NCI-H1436 treated with DMSO at 0.1 percent for 48 hours (cell line): ENCODE data around the gene KCNH6.

Source experiments
- DNase-seq: peaks from one replicate; lab custom pipeline; 2025; lab: John Stamatoyannopoulos, UW

Gene KCNH6

DNA sequence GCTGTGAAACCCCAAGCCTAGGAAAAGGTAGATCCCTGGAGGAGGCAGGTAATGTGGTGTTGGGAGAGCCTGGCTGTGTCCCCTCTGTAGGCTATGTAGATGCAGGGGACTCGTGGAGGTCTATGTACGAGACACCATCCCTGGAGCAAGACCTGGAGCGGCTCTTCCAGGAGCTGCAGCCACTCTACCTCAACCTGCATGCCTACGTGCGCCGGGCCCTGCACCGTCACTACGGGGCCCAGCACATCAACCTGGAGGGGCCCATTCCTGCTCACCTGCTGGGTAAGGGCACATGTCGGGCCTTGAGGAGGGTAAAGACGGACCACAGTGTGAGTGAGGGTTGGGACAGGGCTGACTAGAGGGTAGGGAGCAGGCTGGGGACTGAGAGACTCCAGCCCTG, 34.3 kb upstream of the KCNH6 start:
- no peak for DNase-seq

GRCh38 chr17:63489291-63489690, 33.9 kb upstream of the KCNH6 start:
- no peak for DNase-seq

DNA sequence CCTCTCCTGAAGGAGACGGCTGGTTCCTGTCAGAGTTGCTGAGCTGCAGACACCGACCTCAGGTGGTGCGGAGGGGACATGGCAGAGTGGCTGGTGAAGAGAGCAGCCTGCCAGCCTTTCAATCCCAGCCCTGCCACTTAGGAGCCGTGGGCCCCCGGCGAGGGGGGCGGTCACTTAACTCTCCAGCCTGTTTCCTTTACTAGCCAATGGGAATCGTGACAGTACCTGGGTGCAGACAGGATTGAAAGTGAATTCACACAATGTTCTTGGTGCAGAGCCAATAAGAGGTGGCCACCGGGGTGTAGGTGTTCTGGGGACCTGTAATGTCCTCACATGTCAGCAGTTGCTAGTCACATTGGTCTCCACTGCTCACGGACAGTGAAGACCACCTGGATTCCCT, 32.8 kb upstream of the KCNH6 start:
- no peak for DNase-seq

DNA sequence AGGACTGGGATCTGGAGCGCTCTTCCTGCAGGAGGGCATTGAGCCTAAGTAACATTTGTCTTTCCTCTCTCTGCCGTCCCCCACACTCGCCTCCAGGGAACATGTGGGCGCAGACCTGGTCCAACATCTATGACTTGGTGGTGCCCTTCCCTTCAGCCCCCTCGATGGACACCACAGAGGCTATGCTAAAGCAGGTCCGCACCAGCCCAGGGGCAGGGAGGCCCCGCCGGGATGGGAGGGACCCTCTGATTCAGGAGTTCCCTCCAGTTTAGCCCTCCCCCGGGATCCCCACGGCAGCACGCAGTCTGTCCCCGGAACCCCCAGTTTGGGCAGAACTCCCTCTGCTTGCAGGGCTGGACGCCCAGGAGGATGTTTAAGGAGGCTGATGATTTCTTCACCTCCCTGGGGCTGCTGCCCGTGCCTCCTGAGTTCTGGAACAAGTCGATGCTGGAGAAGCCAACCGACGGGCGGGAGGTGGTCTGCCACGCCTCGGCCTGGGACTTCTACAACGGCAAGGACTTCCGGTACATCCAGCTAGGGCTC, 32.2 kb upstream of the KCNH6 start:
- DNase-seq: no peak

DNA sequence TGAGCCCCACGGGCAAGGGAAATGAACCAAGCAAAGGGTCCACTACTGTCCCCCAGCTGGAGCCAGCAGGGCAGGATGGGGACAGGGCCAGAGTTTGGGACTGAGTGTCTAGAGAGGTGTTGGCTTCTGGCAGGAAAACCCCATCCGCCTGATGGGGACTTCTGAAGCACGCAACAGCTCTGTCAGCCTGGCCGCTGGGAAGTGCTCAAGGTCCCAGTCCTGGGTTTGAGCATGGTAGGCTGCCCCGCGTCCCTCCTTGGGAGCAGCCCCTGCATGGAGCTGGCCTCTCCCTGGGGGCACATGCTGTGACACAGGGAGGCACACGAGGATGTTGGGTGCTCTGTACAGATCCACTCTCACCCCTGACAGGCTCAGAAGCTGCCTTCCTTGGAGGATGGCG, 31.7 kb upstream of the KCNH6 start:
- DNase-seq: no peak

- no peak for DNase-seq
Observed at GRCh38 chr17:63491977-63492618, 31.1 kb upstream of the KCNH6 start.

DNA sequence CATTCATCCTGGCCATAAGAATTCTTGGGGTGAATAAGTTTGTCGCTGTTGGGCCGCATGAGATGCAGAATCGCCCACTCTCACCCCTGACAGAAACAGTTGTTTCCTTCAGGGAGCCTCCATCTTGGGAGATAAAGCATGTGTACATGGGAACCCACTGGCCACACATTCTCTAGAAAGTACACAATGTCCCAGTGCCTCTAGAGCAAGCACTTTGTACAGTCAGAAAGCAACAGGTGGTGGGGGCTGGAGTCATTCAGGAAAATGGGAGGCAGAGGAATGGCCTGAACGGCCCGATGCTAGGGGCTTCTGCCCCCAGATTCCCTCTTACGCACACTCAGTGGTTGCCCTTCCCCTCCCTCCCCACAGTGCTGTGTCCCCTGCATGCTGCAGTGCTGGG, 30.2 kb upstream of the KCNH6 start:
- no peak for DNase-seq

- DNase-seq: no peak
Observed at GRCh38 chr17:63493411-63493810, 29.7 kb upstream of the KCNH6 start.

- no peak for DNase-seq
Observed at GRCh38 chr17:63494300-63494928, 28.7 kb upstream of the KCNH6 start.

GRCh38 chr17:63495491-63495890, 27.7 kb upstream of the KCNH6 start:
- DNase-seq: no peak

- DNase-seq: no peak
Observed at GRCh38 chr17:63496177-63496576, 27.0 kb upstream of the KCNH6 start.

- DNase-seq: no peak
Observed at GRCh38 chr17:63496663-63497400, 26.3 kb upstream of the KCNH6 start.

DNA sequence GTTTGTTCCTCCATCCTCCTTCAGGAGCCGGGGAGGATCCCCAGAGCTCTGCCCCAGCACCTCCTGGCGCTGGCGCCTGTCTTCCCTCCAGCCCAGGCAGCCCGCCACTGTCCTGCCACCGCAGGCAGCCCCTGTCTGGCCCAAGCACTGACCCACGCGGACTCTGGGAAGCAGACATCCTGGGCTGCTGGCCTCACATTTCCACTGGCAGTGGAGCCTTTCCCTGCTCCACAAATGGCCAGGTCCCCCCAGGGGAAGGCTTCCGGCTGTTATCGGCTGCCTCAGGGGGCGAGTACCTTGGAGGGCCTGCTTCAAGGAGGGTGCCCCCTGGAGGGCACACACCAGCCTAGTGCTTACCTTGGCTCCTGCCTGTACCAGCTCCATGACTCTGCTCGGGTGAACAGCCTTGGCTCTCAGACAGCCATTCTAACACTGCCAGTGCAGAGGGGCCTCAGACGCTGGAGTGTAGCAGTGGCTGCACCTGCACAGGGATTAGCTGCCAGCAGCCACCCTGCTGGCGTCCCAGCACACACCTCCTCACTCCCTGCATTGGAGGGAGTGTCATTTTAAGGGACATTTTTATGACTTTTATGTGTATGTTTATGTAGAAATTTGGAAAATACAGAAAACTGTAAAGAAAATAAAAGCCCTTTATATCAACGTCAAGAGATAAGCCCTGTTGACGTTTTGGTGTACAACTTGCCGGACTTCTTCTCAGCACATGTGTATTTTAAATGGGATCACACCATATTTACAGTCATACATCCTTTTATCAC, 25.3 kb upstream of the KCNH6 start:
- DNase-seq: no peak

DNA sequence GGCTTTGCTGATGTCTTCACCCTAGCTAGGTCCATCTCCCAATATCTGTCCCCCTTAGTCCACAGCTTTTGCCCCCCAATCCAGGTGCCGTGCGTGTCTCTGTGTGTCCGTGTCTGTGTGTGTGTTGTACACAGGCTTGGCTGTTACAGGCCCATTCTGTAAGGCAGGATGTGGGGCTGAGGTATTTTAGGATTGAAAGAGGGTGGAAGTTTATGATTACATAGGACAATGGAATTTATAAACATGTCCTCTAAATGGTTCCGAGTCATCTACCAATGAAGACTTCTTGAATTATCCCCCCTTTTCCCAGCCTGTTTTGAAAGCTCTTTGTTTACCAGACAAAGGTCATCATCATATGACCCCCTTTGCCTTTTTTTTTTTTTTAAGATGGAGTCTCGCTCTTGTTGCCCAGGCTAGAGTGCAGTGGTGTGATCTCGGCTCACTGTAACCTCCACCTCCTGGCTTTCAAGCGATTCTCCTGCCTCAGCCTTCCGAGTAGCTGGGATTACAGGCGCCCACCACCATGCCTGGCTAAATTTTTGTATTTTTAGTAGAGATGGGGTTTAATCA, 24.4 kb upstream of the KCNH6 start:
- DNase-seq: no peak

- DNase-seq: no peak
Observed at GRCh38 chr17:63500543-63501390, 22.4 kb upstream of the KCNH6 start.

DNA sequence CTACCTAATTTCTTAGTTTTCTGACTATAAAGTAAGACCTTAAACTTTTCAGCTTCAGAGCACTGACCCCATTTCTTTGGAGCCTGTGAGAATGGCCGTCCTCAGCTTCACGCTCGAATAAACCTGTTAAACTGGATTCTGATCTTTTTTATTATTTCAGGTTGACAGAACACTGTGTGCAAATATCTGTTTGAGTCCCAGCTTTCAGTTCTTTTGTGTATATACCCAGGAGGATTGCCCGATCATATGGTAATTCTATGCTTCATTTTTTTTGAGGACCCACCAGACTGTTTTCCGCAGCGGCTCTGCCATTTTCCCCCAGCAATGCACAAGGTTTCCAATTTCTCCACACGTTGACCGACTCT, 19.8 kb upstream of the KCNH6 start:
- DNase-seq: no peak

- DNase-seq: no peak
Observed at GRCh38 chr17:63504261-63504660, 18.9 kb upstream of the KCNH6 start.

- no peak for DNase-seq
Observed at GRCh38 chr17:63505341-63505740, 17.8 kb upstream of the KCNH6 start.

GRCh38 chr17:63506627-63507026, 16.5 kb upstream of the KCNH6 start:
- no peak for DNase-seq

DNA sequence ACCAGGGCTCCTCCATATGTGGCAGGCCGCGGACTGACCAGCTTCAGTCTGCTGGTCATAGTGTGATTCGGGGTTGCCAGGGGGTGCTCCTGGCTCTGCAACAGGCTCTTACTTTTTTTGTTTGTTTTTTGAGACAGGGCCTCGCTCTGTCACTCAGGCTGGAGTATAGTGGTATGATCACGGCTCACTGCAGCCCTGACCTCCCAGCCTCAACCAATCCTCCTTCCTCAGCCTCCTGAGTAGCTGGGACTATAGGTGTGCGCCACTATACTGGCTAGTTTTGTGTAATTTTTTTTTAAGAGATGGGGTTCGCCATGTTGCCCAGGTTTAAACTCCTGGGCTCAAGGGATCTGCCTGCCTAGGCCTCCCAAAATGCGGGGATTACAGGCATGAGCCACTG, 11.8 kb upstream of the KCNH6 start:
- no peak for DNase-seq

- DNase-seq: no peak
Observed at GRCh38 chr17:63512388-63512787, 10.8 kb upstream of the KCNH6 start.
